Stimulated activated CD8-positive, alpha-beta memory T cell treated with anti-CD3 and anti-CD28 coated beads, Interleukin-4, amount 100 ng/mL, for 4 hours (primary cell): Measurements from ENCODE around the gene NECTIN1.

Experiments
- DNase-seq, 2 donors: peaks; one replicate each; pipeline ENCODE4 v3.0.0-alpha.2; 2020; ENCODE audit warnings: low read depth in 2 of 2, low spot score in 1 of 2

The NECTIN1 gene

DNA sequence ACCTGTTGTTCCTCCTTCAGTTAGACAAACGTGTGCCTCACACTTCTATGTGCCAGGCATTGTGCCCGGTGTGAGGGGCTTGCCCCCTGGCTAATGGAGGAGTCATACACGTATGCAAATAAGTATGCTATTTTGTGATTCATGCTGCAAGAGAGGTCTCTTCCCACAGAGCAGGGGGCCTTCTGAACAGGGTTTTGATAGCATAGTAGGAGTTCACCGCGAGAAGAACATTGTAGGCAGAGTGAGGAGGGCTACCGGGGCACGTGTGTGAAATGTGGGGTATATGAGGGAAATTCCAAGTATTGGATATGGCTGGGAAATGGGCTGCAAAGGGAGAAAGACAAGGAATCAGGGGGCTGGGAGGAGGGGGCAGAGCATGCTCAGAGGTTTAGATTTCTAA, 84.5 kb downstream of the NECTIN1 start:
- DNase-seq, result no peak

DNA sequence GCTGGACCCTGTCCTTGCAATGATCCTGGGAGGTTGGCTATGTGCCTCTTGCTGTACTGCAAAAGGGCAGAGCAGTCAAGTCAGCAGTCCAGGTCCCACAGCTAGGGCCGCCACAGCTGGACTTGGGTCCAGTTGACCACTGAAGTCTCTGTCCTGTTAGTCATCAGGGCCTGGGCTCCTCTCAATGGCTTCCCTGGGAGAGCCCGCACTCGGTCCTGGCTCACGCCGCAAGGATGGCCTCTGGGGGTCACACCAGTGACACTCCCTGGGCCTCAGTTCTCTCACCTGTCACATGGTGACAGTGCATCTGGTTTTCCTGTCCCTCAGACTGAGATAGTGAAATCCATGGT, 85.1 kb downstream of the NECTIN1 start:
- no peak for DNase-seq

- no peak for DNase-seq
These were observed 85.7 kb downstream of the NECTIN1 start for GRCh38 chr11:119643212-119643875.

DNA sequence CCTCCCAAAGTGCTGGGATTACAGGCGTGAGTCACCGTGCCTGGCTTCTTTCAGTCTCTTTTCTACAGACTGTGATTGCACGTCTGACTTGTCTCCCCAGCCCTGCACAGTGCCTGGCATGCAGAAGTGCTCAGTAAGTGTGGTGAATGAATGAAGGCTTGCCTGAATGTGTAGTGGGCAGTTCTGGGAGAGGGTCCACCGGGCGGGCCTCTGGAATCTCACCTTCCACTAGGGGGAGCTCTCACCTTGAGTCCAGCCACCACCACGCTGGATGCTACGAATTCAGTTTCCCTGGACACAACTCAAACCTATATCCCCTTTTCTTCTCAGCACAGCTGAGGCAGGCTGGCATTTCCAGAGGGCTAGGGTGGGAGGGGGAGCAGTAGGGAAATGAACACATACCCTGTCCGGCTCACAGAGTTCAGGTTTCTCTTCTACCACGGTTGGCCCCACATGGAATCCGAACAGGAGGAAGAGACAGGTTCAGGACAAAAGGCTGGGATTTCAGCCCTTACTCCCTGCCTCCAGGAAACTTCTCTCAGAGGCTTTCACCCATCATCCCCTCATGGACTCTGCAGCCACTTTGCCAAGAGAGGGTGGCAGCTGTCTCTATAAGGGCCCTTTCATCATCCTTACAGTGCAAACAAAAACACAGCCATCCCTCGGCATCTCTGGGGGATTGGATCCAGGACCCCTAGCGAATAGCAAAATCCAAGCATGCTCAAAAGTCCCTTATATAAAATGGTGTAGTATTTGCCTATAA, 86.8 kb downstream of the NECTIN1 start:
- DNase-seq, result no peak

- no peak for DNase-seq
These were observed 88.5 kb downstream of the NECTIN1 start for GRCh38 chr11:119640541-119640940.

- DNase-seq, result no peak
These were observed 89.3 kb downstream of the NECTIN1 start for GRCh38 chr11:119639642-119640205.

DNA sequence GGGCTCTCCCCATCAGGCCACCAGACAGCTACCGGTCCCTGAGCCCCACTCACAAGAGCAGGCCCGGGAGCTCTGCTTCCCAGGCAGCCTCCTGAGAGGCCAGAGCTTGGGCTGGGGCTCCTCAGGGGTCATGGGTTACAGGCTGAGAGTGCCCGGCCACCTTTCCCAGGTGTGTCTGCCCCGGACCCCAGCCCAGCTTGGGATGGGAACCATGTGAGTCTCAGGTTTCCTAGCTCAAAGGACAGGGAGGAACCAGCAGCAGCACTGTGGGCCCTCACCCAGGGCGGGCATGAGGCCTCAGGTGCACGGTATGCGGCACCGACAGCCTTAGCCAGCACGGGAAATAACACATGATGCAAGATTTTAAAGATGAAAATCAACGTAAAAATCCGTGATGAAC, 90.1 kb downstream of the NECTIN1 start:
- no peak for DNase-seq

DNA sequence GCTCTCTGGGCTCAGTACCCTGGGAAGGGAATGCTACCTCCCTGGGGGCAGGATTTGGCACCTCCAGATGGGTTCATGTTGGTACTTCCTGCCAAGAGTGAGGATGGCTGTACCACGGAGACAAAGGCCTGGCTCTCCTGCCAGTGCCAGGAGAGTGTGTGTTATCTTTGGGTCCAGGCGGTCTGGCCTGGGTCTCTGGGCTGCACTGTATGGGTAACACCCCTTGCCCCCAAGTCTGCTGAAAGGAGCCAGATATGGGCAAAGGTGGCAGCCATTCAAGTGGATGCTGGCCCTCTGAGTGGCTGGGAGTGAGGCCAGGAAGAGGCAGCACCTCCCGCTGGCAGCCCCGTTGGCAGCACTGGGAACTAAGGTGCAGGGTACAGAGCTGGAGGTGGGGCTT, 91.5 kb downstream of the NECTIN1 start:
- no peak for DNase-seq

DNA sequence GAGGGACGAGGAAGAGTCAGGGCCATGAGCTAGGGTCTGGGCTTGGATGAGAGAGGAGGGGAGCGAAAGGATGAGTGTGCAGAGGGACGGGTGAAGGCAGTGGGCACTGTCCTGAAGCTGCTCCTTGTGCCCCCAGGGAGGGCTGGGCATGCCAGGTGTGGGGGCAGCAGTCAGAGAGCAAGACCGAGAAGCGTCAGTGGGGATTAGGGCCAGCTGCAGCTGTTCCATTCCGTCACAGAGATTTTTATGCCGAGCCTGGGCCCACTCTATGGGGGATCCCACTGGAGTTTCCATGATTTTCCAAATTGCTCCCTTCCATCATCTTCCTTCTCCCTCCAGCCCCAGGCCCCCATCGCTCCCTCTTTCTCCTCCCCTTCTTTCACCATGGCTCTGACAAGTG, 93.2 kb downstream of the NECTIN1 start:
- DNase-seq, result no peak

GRCh38 chr11:119635041-119635740, 93.8 kb downstream of the NECTIN1 start:
- no peak for DNase-seq

GRCh38 chr11:119634301-119634700, 94.7 kb downstream of the NECTIN1 start:
- no peak for DNase-seq

- no peak for DNase-seq
These were observed 99.0 kb downstream of the NECTIN1 start for GRCh38 chr11:119629834-119630624.

GRCh38 chr11:119629085-119629484, 99.9 kb downstream of the NECTIN1 start:
- DNase-seq, result no peak

GRCh38 chr11:119627286-119627685, 101.7 kb downstream of the NECTIN1 start:
- no peak for DNase-seq

GRCh38 chr11:119626871-119627270, 102.1 kb downstream of the NECTIN1 start:
- DNase-seq, result no peak

- DNase-seq, result no peak
These were observed 102.7 kb downstream of the NECTIN1 start for GRCh38 chr11:119626197-119626841.

DNA sequence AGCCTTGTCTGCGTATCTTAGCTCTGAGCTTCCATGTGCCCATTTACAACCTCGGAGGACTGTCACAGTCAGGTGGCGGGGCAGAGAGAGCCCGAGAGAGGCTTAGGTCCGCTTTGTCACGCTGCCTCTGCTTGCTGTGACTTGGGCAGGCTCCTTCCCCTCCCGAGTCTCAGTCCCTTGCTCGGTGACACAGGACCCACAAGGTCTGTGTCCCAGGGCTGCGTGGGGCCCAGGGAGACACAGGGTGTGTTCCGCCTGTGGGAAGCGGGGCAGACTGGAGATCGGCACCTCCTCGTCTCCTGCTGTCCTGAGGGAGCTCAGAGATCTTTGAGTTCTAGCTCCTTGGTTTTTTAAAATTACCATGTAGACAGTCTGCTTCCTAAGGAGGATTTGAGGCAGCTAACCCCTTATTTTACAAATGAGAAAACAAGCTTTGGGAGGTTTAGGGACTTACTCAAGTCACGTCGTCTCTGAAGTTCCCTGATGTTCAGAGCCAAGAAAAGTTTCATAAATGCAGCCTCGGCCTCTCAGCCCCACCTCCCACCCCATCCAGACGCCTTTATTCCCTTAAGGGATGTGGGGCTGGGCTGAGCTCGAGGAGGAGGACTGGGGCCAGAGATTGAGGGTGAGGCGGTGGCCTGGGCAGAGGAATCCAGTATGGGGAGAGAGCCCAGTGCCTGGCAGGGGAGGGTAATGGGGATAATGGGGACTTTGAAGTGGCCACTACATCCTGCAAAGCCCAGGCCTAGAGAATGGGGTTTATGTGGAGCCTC, 103.6 kb downstream of the NECTIN1 start:
- DNase-seq, result no peak

DNA sequence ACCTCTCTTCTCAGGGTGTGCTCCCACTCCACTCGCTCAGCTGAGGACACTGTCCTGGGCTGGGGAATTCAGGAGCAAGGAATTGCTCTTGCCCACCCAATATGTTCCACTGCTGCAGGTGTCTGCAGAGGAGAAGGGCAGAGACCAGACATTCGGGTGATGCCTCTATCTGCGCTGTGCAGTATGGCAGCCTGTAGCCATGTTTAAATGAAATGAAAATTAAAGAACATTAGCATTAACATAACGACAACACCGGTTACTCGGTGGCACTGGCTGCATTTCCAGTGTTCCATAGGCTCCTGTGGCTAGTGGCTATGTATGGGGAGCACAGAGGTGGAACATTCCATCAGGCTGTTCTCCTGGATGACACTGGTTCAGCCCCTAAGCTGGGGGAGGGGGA, 104.4 kb downstream of the NECTIN1 start:
- no peak for DNase-seq

DNA sequence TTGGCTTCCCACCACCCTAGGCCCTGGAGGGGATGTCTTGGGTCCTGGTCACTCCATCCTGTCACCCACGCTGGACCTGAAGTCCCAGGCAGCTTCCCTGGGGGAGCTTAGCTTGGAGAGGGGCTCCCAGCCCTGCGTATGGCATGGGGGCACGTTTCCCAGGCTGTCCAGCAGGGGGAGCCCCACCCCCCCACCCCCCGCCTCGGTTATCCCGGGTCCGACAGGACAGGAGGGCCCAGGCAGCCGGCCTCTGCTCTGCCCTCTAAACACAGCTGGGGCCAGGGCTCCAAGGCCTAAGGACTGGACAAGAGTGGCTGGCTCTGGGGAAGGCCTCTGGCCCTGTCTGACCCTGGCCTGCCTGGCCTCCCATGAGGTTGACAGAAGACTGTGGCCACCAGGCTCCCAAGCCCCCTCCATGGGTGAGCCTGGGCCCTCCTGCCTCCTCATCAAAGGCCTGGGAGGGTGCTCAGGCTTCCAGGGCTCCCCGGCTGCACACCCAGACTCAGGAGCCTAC, 104.8 kb downstream of the NECTIN1 start:
- DNase-seq, result no peak

DNA sequence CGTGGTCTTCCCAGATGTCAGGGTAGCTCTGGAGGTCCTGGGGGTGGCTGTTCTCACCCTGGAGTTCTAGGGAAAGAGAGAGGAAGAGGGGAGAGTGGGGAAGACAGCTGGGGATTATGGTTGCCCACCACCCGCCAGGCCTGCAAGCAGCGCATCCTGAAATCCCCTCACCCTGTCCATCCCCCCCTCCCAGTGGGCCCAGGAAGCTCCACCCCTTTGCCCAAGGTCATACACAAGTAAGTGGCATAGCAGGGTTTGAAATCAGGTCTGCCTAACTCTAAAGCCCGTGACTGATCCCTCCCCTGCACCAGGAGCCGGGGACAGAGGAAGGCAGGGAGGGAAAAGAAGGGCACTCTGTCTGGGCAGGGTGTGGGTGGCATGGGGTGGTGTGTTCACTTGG, 105.3 kb downstream of the NECTIN1 start:
- no peak for DNase-seq
